ENCODE measurements around the gene S100PBP.

- TF ChIP-seq POLR2A (IDR thresholded peaks at IDR 0.05) (no peak), CTCF (IDR thresholded peaks at IDR 0.05) (no peak)
Measured at GRCh38 chr1:32813941-32814739, 3.3 kb upstream of the S100PBP start.
